HCT116 (cell line): Measurements from ENCODE around the gene CDC14B.

Source experiments
- ELF1 ChIP-seq: IDR thresholded peaks from 2 replicates; pipeline ENCODE4 v1.6.1; 2012; ENCODE audit warnings: low read depth, borderline replicate concordance
- EZH2 ChIP-seq: fragments of 200-600 bp; sonication (generic); IDR thresholded peaks from 2 replicates; pipeline ENCODE4 v1.6.1; 2017; ENCODE audit warnings: antibody characterized with exemption, mixed run types
- EZH2phosphoT487 ChIP-seq: fragments of 200-600 bp; IDR thresholded peaks from 2 replicates; pipeline ENCODE4 v1.6.1; 2018; ENCODE audit warnings: antibody characterized with exemption, borderline replicate concordance
- JUND ChIP-seq: IDR thresholded peaks from 2 replicates; pipeline ENCODE4 v1.6.1; 2012
- POLR2A ChIP-seq: IDR thresholded peaks from 2 replicates; pipeline ENCODE4 v1.7.0; 2011; ENCODE audit warnings: borderline replicate concordance; ENCODE audit not compliant: insufficient read depth, insufficient read length; ENCODE audit errors: extremely low read depth
- POLR2AphosphoS5 ChIP-seq: IDR thresholded peaks from 2 replicates; pipeline ENCODE4 v1.6.1; 2011; ENCODE audit warnings: mild to moderate bottlenecking, low read depth, low read length, moderate library complexity
- SP1 ChIP-seq: IDR thresholded peaks from 2 replicates; pipeline ENCODE4 v1.6.1; 2012; ENCODE audit warnings: low read depth
- ZNF274 ChIP-seq: fragments of 200-500 bp; sonication (Bioruptor generic); IDR thresholded peaks from 2 replicates; pipeline ENCODE4 v1.6.1; 2014; ENCODE audit warnings: mild to moderate bottlenecking, low read depth, low read length, inconsistent platforms
- TF ChIP-seq, protein P1 (sequence below), 3 experiments: fragments of 200-600 bp in 1 of 3; sonication (generic) in 1 of 3; IDR thresholded peaks in 2 of 3; conservative IDR thresholded peaks in 1 of 3; 2 replicates each; pipeline ENCODE4 v1.5.1; 2012 to 2017; ENCODE audit warnings: low read depth in 2 of 3, low read length in 2 of 3, antibody characterized with exemption in 1 of 3, borderline replicate concordance in 1 of 3, control low read depth in 1 of 3, mild to moderate bottlenecking in 1 of 3, mixed read lengths in 1 of 3, mixed run types in 1 of 3, moderate library complexity in 1 of 3; ENCODE audit not compliant: insufficient read depth in 1 of 3
- TF ChIP-seq, protein P2 (sequence below): IDR thresholded peaks from 2 replicates; pipeline ENCODE4 v1.6.1; 2012
- TF ChIP-seq, protein P3 (sequence below): IDR thresholded peaks from 2 replicates; pipeline ENCODE4 v1.6.1; 2011; ENCODE audit warnings: mild to moderate bottlenecking, low read length, moderate library complexity; ENCODE audit not compliant: insufficient replicate concordance; ENCODE audit errors: extremely low read depth

DNA sequence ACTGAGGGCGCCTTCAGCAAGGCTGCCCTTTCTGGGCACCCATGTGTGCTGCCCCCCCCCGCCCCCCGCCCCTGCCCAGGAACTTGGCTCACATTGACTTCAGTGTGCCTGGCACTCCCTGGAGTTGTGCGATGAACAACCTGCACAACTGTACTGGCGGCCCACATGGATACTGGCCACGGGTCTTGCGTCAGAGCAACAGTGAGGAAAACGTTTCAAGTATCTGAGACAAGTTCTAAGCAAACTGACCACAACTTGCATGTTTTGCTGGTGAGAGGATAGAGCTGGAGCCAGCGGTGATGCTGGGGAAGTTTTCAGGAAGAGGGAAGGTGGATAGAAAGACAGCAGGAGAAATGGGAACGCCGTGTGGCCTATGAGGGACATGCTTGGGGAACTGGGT, 124.3 kb downstream of the CDC14B start:
- TF ChIP-seq EZH2 (no peak), POLR2A (no peak), POLR2AphosphoS5 (no peak), SP1 (no peak), JUND (no peak), ELF1 (no peak), ZNF274 (no peak), EZH2phosphoT487 (no peak)
- TF ChIP-seq, protein P1, sequence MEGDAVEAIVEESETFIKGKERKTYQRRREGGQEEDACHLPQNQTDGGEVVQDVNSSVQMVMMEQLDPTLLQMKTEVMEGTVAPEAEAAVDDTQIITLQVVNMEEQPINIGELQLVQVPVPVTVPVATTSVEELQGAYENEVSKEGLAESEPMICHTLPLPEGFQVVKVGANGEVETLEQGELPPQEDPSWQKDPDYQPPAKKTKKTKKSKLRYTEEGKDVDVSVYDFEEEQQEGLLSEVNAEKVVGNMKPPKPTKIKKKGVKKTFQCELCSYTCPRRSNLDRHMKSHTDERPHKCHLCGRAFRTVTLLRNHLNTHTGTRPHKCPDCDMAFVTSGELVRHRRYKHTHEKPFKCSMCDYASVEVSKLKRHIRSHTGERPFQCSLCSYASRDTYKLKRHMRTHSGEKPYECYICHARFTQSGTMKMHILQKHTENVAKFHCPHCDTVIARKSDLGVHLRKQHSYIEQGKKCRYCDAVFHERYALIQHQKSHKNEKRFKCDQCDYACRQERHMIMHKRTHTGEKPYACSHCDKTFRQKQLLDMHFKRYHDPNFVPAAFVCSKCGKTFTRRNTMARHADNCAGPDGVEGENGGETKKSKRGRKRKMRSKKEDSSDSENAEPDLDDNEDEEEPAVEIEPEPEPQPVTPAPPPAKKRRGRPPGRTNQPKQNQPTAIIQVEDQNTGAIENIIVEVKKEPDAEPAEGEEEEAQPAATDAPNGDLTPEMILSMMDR (IDR thresholded peaks at IDR 0.05 in 2 of 3, conservative IDR thresholded peaks at IDR 0.05 in 1 of 3; ENCODE audit: borderline replicate concordance in 1 of 3, insufficient read depth in 1 of 3, low read depth in 2 of 3, low read length in 2 of 3), result no peak
- TF ChIP-seq, protein P2, sequence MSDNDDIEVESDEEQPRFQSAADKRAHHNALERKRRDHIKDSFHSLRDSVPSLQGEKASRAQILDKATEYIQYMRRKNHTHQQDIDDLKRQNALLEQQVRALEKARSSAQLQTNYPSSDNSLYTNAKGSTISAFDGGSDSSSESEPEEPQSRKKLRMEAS, result no peak
- TF ChIP-seq, protein P3, sequence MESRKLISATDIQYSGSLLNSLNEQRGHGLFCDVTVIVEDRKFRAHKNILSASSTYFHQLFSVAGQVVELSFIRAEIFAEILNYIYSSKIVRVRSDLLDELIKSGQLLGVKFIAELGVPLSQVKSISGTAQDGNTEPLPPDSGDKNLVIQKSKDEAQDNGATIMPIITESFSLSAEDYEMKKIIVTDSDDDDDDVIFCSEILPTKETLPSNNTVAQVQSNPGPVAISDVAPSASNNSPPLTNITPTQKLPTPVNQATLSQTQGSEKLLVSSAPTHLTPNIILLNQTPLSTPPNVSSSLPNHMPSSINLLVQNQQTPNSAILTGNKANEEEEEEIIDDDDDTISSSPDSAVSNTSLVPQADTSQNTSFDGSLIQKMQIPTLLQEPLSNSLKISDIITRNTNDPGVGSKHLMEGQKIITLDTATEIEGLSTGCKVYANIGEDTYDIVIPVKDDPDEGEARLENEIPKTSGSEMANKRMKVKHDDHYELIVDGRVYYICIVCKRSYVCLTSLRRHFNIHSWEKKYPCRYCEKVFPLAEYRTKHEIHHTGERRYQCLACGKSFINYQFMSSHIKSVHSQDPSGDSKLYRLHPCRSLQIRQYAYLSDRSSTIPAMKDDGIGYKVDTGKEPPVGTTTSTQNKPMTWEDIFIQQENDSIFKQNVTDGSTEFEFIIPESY, result no peak
